Suppressor macrophage treated with lipopolysaccharide for 4 hours (primary cell): ENCODE measurements around the gene KCNQ1.

Experiments used
- DNase-seq: peaks from one replicate; pipeline ENCODE4 v3.0.0-alpha.2; 2020

KCNQ1 gene

DNA sequence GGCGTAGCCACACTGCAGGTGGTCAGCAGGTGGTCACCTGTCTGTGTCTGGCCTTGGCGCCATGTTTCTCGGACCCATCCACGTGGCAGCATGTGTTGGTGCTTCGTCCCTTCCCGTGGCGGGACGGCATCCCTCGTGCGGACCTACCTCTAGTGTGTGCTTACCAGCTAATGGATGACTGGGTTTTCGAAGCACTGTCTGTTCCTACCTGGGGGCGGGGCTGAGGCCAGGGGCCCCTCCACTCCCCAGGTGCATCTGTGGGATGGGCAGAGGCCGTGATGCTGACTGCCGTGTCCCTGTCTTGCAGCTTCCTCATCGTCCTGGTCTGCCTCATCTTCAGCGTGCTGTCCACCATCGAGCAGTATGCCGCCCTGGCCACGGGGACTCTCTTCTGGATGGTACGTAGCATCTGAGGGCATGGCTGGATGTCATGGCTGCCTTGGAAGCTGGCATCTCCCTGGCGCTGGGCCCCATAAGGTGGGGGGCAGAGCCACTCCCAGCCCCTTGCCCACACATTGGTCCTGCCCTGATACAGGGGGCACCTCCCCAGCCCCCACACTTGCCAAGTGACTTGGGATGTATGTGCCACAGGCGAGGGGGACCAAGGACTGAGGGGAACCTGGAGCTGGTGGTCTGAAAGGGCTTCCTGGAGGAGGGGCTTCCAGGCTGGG is 82.9 kb downstream of the KCNQ1 start:
- DNase-seq = no peak

DNA sequence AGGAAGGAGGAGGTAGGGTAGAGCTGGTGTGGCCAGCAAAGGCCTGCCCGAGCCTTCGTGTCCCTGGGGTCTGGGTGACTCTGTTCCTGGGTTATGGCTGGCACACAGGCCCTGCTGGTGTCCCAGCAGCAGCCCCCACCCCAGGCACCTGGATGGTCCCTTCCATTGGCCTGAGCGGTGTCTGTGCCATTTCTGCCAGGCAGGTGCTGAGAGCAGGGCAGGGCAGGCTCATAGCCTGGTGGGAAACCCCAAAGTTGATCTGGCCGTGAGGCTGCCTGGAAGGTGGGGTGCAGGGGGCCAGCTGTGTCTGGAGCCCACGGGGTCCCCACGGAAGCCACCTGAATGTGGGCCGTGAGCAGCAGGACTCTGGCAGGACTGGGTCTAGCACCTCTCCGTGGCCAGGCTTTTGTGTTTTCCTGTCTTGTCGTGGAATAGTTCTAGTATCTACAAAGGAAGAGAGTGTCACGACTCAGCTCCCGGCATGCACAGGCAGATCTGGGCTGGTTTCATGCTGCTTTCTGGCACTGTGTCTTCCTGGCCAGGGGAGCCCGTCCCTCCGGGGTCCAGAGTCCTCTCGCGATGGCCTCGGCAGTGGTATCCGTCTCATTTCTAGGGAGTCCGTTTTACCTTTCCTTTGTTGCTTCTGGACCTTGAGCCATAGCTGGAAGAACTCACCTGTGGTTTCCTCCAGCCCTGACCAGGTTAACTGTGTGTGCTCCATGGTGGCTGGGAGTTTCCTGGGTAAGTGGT is 83.7 kb downstream of the KCNQ1 start:
- no peak for DNase-seq

DNA sequence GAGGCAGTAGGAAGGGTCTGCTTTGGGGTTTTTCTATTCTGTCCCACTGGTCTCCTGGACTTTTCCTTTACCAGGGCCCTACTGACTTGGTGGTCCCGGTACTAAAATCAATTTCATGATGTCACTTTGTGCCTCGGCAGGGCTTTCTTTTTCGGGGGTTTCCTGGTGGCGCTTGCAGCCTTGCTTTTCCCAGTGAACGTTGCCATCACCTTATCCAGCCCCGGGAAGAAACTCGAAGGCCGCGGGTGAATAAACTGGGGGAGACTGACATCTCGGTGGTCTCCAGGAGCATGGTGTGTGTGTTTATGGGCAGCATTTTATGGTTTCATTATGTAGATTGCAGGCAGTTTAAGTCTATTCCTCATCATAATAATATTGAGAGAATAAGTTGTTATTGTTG is 84.4 kb downstream of the KCNQ1 start:
- no peak for DNase-seq

DNA sequence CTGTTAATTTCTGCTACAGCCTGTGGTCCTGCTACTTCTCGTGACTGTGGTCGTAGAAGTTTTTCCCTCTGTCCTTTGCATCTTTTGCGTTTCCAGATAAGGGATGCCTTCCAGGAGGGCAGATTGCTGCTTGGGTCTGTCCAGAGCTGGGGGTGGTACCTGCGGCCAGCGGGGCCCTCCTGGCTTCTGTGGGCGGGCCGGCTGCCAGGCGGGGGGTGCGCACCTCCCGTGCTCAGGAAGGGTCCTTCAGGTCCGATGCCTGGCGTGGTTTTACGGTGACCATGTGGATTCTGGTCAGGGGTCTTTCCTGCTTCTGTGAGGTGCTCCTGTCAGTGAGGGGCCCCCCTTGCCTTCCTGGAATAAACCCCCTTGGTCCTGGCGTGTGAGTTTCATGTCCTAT is 84.8 kb downstream of the KCNQ1 start:
- no peak for DNase-seq

DNA sequence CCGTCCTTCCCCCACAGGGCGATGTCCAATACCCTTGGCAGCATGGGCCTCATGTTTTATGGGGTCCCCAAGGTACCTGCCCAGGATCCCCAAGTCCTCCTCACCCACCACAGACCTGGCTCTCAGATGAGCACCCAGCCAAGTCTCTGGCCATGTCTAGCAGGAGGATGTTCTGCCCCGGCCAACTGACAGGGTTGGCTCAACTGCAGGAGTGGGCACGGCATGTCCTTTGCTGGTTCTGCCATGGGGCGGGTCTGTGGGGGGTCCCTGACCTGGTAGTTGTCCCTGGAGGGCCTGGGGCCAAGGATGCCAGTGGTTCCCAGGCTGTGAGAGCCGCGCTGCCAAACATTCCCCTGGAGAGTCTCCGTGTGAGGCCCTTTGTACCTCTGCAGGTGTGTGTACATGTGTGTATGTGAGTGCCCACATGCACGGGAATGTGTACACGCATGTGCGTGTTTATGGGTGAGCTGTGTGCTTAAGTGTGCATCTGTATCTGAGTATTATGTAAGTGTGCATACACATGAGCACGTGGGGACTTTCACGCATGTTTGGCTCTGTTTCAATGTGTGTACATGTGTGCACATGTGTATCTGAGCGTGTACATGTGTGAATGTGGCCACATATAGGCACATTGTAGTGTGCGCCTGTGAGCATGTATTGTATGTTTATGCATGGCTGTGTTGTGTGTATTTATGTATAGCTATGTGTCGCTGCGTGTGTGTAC is 85.5 kb downstream of the KCNQ1 start:
- no peak for DNase-seq

DNA sequence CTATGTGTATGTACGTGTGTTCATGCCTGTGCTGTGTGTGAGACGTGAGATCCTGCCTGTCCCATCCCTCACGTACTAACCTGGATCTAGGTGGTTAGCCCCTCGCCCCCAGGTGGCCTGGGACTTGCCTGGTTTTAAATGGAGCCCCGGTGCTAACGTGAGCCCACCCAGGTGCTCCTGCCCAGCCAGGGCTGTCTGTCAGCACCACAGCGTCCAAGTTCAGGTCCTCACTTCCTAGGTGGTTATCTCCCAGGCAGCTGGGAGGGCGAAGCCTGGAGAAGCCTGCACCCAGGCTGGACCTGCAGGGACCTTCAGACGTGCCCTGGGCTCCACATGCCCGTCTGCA is 86.0 kb downstream of the KCNQ1 start:
- DNase-seq = no peak

DNA sequence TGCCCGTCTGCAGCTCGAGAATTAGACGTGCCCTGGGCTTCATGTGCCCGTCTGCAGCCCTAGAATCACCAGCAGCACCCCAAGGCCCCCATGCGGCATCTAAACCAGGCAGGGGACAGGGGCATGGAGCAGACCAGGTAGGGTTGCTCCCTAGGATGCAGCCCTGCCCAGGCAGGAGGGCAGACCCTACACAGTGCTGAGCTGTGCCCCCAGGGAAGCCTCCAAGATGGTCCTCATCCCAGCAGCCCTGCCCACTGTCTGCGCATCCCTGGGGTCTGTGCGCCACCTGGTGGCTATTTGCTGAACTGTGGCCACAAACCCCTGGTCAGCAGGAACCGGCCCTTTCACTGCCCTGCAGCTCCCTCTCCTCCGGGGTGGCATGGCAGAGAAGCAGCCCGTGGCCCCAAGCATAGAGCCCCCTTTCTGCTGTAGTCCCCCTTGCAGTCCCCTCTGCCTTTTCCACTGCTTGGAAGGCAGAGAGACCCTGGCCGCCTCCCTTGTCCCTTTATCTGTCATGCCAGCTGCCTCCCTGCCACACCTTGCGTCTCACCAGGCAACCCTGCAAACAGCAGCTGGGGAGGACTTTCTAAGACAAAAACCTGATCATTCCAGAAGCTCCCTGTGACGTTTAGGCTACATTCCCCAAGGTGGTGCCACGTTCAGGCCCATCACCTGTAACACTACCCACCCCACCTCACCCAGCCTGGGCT is 86.6 kb downstream of the KCNQ1 start:
- DNase-seq = peak; percentile 82

DNA sequence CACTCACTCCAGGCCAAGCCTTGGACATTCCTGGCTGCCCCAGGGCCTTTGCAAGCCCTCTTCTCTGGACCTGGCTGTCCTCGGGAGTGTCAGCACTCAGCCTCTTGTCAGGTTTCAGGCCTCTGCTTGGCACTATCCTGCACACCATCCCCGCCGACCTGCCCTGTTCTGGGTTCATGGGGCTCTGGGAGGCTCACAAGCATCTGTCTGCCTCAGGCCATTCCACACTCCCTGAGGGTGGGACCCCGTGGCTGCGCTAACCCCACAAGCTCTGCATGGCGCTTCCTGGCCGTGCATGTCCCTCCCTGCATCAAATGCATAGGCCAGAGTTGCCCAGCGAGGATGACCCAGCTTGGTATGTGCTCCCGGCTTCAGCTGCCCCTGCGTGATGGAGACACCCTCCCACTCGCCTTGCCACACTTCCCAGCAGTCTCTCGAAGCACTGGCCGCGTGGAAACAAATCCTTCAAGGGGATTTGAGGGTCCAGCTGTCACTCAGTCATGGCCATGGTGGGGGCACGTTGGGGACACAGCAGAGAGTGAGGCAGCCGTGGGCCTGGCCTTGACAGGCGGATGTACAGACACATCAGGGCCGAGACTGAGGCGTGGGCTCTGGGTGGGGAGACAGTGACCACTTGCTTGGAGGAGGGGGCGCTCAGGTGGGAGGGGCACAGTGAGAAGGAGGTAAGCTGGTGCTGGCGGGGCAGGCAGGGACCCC is 87.3 kb downstream of the KCNQ1 start:
- no peak for DNase-seq

GRCh38 chr11:2532704-2533586 is 88.1 kb downstream of the KCNQ1 start:
- DNase-seq = peak; percentile 91

DNA sequence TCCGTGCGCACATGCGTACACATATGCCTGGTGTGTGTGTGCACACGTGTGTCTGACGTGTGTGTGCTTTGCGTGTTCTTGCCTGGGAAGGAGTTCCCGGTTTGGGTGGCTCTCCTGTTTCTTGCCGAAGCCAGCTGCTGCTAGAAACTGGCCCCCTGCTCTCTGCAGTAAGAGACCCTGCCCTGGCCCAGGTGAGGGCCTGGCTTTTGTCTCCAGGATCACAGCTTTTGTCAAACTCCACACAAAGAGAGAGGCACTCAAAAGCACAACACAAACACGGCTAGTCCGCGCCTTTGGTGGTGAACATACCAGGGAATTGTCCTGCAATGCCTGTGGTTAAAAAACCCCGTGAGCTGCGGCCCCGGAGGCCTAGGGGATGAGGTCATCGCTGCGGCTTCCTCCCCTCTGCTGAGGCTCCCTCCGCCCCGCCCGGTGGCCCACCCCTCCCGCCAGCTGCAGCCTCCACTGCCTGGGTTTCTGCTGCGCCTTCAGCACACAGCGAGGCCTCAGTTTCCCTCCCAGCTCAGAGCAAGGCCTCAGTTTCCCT is 88.9 kb downstream of the KCNQ1 start:
- peak; percentile 90 for DNase-seq

- no peak for DNase-seq
Observed at GRCh38 chr11:2534134-2534956, 89.5 kb downstream of the KCNQ1 start.

- no peak for DNase-seq
Observed at GRCh38 chr11:2534957-2535672, 90.3 kb downstream of the KCNQ1 start.

GRCh38 chr11:2535673-2536439 is 91.0 kb downstream of the KCNQ1 start:
- no peak for DNase-seq

- DNase-seq = no peak
Observed at GRCh38 chr11:2536440-2536989, 91.7 kb downstream of the KCNQ1 start.

GRCh38 chr11:2537010-2537705 is 92.3 kb downstream of the KCNQ1 start:
- DNase-seq = no peak

- no peak for DNase-seq
Observed at GRCh38 chr11:2537896-2538724, 93.3 kb downstream of the KCNQ1 start.

GRCh38 chr11:2538951-2539350 is 94.1 kb downstream of the KCNQ1 start:
- DNase-seq = no peak
